Bronchial epithelial cell (primary cell): ENCODE data around the gene CCDC192. TPM values are rescaled to one million over a fixed set of nuclear protein-coding genes. Genes with fewer than 3 reads are reported as not detected.
A peak's percentile ranks its signal among the peaks of the same experiment; 100 is the strongest.

Experiments used
- DNase-seq: peaks from one replicate; pipeline ENCODE4 v3.0.0-alpha.2; 2010; ENCODE audit warnings: low read depth
- FAIRE-seq: peaks from 2 replicates; lab custom pipeline; 2011; peaks lifted over from hg19 to GRCh38; lab: Jason Lieb, UNC
- H3K27me3 ChIP-seq: 2 replicates; pipeline ENCODE4 v1.5.1; 2011; ENCODE audit warnings: low read length; ENCODE audit not compliant: control insufficient read depth, insufficient read depth
- H3K36me3 ChIP-seq: 2 replicates; pipeline ENCODE4 v1.5.1; 2011; ENCODE audit warnings: low read length; ENCODE audit not compliant: control insufficient read depth, insufficient read depth
- H3K4me3 ChIP-seq: 2 replicates; pipeline ENCODE4 v1.5.1; 2011; ENCODE audit warnings: mild to moderate bottlenecking, low read depth, low read length, control low read depth
- total RNA-seq: library from RNA; depleted of rRNA; stranded (reverse); fragments of >200 nt; gene quantifications from 2 replicates; pipeline ENCODE4 v1.2.1, GENCODE V29; 2014
- TF ChIP-seq, protein P1 (sequence below): IDR thresholded peaks from 2 replicates; pipeline ENCODE4 v1.5.1; 2011; ENCODE audit warnings: mild to moderate bottlenecking, moderate library complexity, low read length, control low read depth, inconsistent platforms; ENCODE audit not compliant: insufficient read depth, severe bottlenecking

The CCDC192 gene
- total RNA-seq, 1 donor from 2014 or later = not detected

DNA sequence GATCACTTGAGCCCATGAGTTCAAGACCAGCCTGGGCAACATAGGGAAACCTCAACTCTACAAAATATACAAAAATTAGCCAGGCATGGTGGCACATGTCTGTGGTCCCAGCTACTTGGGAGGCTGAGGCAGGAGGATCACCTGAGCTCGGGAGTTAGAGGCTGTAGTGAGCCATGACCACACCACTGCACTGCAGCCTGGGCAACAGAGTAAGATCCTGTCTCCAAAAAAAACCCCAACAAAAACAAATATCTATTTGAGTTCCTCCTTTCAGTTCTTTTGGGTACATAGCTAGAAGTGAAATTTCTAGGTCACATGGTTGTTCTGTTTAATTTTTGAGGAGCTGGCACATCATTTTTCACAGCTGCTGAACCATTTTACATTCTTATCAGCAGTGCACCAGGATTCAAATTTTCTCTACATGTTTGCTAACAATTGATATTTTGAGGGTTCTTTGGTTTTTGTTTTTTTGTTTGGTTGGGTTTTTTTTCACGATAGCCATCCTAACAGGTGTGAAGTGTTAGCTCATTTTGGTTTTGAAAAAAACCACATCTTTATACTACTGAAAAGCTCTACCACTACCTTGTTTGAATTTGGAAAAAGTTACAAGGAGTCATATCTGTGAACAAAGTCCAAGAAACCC lies 203.5 kb downstream of the CCDC192 start:
- no peaks in the 10 kb centered on the region for H3K27me3 ChIP-seq
- H3K4me3 ChIP-seq = no peak overlapping the region
- FAIRE-seq (no peak), DNase-seq (no peak)
- TF ChIP-seq, protein P1, sequence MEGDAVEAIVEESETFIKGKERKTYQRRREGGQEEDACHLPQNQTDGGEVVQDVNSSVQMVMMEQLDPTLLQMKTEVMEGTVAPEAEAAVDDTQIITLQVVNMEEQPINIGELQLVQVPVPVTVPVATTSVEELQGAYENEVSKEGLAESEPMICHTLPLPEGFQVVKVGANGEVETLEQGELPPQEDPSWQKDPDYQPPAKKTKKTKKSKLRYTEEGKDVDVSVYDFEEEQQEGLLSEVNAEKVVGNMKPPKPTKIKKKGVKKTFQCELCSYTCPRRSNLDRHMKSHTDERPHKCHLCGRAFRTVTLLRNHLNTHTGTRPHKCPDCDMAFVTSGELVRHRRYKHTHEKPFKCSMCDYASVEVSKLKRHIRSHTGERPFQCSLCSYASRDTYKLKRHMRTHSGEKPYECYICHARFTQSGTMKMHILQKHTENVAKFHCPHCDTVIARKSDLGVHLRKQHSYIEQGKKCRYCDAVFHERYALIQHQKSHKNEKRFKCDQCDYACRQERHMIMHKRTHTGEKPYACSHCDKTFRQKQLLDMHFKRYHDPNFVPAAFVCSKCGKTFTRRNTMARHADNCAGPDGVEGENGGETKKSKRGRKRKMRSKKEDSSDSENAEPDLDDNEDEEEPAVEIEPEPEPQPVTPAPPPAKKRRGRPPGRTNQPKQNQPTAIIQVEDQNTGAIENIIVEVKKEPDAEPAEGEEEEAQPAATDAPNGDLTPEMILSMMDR = no peak
- no peaks in the 10 kb centered on the region for H3K36me3 ChIP-seq

DNA sequence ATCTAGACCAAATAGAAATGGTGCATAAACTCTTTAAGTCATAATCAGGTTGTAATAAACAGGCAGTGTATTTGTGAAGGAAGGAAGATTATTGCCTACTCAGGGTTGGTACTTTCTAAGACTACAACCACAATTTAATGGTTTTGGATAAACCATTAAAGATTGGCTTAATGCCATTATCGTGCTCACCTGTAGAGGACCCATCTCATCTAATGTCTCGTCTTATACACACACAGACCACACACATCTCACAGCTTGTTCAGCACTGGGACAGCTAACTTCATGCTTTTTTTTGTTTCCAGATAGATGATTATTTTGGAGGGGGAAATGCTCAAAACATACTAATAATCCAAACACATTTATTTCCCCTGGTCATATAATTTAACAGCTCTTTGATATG lies 204.7 kb downstream of the CCDC192 start:
- Histone ChIP-seq H3K27me3 (no peaks in the 10 kb centered on the region), H3K4me3 (no peak overlapping the region), H3K36me3 (no peaks in the 10 kb centered on the region)
- DNase-seq (no peak), FAIRE-seq (peak; percentile 23)
- TF ChIP-seq, protein P1 = no peak

DNA sequence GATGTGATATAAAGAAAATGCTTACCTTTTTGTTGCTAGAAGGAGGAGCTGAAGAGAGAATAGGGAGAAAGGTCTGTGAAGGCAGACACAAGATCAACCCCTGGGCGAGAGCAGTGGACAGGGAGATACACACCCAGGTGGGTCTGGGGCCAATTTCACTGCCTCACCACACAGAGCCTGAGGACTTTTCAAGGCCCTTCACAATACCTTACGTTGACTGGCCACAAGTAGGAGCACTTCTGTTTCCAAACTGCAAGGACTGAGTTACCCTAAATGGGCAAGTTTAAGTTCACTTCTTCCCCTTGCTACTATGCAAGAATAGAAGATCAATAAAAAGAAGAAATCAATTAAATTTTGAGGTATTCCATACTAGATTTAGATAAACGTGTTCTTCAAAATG lies 205.9 kb downstream of the CCDC192 start:
- DNase-seq (peak; percentile 70), FAIRE-seq (no peak)
- no peak overlapping the region for H3K4me3 ChIP-seq
- H3K27me3 ChIP-seq = no peaks in the 10 kb centered on the region
- H3K36me3 ChIP-seq = no peaks in the 10 kb centered on the region
- TF ChIP-seq, protein P1 = peak; percentile 79

DNA sequence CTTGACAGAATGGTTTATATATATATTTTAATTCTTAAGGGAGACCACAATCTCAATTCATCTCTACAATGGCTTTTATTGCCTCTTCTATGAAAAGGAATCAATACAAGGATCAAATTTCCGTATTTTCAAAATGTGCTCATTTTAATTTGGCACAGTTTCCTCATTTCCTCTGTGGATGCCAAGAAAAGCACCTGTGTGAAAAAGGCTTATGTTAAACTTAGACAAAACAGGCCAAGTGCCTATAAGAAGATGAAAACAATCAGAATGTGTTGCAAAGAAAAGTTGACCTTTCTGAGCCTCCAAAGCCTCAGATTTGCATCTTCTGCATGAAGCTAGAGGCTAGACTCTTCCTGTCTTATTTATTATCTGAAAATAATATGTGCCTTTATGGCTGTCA lies 206.6 kb downstream of the CCDC192 start:
- TF ChIP-seq, protein P1 = no peak
- no peaks in the 10 kb centered on the region for H3K36me3 ChIP-seq
- FAIRE-seq (no peak), DNase-seq (no peak)
- no peak overlapping the region for H3K4me3 ChIP-seq
- H3K27me3 ChIP-seq = no peaks in the 10 kb centered on the region

DNA sequence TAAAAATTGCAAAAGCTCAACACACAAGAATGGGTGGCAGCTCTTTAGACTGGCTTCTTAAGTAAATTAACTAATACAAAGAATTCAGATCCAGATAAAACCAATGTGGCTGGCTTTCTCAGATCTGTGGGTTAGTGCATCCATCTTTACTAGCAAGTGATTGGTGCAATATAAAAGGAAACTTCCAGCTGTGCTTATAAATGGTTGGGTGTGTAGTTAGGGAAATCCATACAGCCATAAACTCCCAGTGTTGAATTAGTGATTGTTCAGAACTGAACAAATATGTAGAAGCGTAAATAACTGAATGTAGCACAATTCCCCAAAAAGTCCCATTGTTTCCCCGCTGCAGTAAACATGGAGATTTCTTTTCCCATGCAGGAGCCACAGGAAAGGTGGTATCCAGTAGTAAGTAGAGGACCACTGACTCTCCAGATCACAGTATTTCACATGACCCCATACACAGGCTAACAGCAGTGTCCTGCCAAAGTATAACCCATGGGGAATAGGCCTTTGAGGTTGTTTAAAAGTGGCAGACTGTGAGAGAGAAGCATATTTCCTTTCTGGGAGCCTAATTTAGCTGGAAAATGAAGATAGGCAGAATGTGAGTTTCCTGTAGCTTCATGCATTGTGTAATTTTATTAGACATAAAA lies 207.2 kb downstream of the CCDC192 start:
- Histone ChIP-seq H3K27me3 (no peaks in the 10 kb centered on the region), H3K36me3 (no peaks in the 10 kb centered on the region), H3K4me3 (no peak overlapping the region)
- TF ChIP-seq, protein P1 = no peak
- FAIRE-seq (no peak), DNase-seq (no peak)

DNA sequence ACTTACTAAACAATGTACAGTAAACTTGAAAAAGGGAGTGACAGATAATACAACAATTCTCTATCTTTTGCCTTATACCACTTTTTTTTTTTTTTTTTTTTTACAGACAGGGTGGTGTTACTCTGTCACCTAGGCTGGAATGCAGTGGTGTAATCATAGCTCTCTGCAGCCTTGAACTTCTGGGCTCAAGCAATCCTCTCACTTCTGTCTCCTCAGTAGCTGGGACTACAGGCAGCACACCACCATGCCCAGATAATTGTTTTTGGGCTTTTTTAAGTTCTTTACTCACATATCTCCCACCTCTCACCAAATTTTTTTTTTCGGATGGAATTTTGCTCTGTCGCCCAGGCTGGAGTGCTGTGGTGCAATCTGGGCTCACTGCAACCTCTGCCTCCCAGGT lies 208.4 kb downstream of the CCDC192 start:
- no peak for FAIRE-seq
- Histone ChIP-seq H3K27me3 (no peaks in the 10 kb centered on the region), H3K36me3 (no peaks in the 10 kb centered on the region), H3K4me3 (no peak overlapping the region)
- DNase-seq = no peak
- TF ChIP-seq, protein P1 = no peak
